Stimulated activated CD4-positive, alpha-beta T cell treated with anti-CD3 and anti-CD28 coated beads, TNF-alpha, amount 100 ng/mL, for 48 hours (primary cell): Measurements from ENCODE around the gene HIVEP2.
A peak's percentile ranks its signal among the peaks of the same experiment; 100 is the strongest.

Experiments
- DNase-seq, 3 donors: peaks; one replicate each; pipeline ENCODE4 v3.0.0-alpha.2; 2020; ENCODE audit warnings: low read depth in 3 of 3

HIVEP2 gene

DNA sequence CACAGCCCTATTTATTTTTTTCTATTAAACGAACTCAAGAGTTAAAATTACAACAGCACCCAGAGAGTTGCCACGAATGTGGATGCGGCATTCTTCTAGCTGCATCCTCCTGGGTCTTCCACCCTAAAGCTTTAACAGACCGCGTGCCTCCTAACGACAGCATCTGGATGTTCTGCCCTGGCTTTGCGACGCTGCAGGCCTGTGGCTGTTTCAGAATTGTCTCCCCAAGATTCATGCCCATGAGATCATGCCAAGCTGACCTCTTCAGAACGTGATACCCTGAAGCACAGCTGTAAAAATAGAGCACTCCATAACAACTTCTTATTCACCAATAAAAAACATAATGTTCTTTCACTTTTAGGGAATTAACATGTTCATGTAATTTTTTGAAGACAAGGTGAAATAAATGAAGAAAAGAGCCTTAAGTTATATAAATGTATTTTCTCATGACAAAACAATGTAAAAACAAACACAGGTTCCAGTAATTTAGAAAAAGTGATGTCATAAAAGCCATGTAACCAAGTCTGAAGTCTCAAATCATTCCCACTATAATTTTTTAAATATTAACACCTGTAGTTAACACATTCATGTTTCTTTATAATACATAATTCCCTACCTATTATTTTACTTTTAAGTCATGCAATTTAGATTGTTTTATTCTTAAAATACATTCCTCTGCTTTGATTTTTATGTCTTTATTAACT lies 26.5 kb downstream of the HIVEP2 start:
- DNase-seq: no peak

DNA sequence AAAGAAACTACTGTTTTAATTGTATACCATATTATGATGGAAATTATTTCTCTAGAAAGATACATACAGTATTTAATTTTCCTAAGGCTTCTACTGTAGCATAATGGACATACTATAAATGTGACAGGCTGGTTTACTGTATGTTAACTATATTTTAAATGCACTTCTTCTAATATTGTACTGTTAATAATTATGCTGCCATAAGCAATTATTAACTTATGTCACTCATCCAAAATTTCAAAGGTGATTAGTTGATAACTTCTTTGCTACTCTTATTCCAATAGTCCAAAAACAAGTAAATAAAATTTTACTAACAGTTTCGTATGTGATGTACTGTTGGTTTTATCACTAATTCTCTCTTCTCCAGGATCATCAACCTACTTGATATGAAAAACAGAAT lies 28.1 kb downstream of the HIVEP2 start:
- no peak for DNase-seq

DNA sequence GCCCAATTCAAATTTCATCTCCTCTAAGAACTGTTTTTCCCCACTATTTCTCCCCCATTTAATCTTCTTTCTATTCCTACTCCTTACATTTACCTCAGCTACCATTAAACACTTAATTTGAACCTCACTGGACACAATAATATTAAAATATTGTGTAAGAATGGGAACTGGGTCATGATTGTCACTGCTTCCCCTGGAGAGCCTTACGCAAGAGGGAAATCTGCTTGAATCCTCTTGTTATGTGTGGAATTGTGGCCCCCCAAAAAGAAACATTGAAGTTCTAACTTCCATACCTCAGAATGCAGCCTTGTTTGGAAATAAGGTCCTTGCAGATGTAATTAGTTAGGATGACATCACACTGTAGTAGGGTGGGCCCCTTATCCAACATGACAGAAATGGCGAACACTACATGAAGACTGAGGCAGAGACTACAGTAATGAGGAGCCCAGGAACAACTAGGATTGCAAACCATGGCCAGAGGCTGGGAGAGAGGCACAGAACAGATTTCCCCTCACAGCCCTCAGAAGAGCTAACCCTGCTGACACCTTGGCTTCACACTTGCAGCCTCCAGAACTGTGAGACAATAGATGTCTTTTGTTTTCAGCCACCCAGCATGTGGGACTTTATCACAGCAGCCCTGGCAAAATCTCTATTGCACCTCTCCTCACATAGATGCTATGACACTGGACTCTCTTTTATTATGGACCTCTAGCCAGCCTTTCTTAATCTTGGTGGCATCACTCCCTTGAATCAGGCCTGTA lies 29.9 kb downstream of the HIVEP2 start:
- no peak for DNase-seq

DNA sequence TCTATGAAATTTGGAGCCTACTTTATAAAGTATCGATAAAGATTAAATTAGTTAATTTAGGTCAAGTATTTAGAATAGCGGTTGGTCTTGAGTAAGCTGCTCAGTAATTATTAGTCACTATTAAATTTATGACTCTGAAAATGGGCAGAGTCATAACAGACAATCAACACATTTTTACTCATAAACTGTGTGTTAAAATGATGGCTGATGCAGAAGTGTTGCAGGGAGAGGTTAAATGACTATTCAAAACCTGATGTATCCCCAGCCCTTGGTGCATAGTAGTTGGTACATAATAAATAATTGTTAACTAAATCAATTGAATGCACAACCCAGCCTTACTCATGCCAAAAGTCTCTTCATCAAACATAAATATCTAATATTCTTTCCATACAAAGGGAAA lies 30.6 kb downstream of the HIVEP2 start:
- DNase-seq: no peak

DNA sequence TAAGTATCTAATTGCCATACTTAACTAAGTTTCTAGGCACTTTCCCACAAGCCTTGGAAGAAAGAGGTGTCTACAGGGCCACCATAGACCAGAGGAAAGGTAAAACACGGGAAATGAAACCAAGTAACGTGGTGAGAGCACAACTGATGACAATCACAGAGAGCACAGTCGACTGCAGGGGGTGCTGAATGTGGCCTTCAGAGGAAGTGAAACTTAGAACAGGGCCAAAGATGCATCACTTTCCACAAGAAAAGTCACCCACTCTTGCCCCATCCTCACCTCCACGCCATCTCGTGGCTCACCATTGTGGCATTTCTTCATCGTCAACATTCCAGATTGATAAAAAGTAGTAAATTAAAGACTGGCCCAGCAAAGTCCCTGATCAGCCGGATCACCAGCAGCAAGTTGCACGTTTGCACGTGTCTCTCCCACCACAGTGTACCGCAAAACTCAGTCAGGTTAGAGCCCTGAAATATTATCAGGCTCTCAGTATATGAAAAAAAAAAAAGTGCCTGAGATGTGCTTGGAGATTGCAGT lies 31.4 kb downstream of the HIVEP2 start:
- DNase-seq: peak; percentile 38 to 71 (median 43)

DNA sequence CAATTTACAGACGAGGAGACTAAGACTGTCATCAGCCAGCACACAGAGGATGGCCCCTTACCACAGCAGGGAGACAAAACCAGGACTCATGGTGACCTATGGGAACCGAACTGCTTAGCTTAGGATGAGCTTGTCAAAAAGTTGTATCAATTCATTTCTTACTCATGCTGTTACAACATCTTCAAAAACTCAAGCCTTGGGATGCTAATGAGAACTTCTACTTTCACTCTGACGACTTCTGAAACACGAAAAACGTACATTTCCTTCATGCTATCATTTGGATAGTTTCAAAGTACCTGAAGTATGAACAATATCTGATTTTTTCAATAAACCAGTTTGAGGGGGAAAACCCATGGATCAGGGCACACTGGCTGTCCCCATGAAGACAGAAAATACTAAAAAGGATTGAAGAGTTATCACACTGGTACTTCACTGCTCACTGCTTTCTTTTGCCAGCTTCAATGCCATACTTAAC lies 31.9 kb downstream of the HIVEP2 start:
- DNase-seq: no peak

DNA sequence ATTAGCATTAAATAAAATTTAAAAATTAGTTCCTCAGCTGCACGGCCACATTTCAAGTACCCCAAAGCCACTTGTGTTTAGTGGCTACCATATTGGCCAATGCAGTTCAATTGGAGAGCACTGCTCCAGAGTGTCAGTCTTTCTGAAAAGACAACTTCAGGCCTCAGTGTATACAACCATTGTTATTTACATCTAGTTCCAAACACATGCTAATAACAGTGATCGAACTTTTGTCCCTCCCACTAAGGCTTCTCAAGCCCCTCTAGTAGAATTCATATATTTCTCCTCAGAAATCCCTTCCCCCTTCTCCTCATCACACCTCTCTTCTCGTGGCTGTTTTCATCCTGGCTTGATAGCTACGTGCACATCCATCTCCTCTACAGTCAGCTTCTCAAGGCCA lies 32.9 kb downstream of the HIVEP2 start:
- DNase-seq: no peak

DNA sequence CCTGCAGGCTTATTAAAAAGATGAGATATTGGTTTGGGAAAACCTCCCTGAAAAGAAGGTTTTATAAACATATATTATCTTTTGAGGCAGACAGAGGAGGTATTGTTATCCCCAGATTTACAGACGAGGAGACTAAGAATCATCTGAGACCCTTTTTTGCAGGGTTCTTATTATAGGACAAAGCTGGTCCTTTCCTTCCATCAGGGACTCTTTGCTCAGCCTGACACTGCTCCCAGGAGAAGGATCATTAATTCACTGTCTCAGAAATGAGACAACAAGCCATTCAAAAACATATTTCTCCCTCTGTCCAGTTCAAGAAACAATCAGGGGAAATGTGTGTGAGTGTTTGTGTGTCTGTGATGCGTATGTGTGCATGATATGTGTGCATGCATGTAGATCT lies 33.5 kb downstream of the HIVEP2 start:
- DNase-seq: no peak

DNA sequence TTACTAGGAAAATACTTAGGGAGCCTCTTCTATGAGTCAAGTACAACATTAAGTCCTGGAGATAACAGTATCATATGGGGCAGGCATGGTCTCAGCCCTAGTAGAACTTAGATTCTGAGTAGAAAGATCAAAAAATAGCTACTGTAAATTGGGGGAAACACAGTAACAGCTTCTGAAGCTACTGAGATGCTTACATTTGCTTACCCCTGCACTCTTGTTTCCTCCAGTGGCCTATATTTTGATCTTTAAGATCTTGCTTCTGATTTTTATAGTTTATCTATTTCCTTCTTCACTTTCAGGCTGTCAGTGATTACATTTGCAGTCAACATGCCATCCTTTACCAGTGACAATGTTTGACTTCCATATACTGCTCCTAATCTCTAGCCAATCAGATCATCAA lies 35.3 kb downstream of the HIVEP2 start:
- DNase-seq: no peak

DNA sequence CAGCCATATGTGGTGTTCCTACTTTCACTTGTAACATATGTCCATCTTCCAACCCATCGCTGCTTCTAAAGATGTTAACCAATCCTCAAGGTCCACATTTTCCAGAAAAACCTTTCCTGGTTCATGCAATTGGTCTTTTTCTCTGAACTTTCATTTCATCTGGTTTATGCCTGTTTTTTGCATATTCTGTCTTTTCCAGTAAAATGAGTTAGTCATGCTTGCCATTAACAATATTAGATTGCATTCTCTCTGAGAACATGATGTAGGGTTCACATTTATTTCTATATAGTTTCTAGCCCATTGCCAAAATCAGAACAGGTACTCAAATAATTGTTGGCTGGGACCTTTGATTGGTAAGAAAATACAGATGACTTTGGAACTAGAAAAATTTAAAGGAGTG lies 36.7 kb downstream of the HIVEP2 start:
- DNase-seq: no peak

DNA sequence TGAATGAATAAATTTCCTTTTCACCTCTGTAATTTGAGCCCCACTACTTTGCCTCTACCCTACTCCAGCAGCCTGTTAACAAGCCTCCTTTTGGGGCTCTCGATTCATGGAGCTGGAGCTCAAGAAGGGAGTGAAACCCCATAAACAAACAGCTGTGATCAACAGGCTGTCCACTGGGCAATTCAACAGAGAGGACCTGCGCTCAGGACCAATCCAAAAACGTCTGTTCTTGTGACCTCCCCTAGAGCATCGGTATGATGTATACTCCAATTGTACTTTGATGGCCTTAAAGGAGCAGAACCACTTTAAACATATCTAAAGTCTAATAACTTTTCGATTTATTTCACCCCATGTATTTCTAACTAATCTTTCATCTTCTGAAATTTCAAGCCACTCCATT lies 37.4 kb downstream of the HIVEP2 start:
- DNase-seq: no peak

DNA sequence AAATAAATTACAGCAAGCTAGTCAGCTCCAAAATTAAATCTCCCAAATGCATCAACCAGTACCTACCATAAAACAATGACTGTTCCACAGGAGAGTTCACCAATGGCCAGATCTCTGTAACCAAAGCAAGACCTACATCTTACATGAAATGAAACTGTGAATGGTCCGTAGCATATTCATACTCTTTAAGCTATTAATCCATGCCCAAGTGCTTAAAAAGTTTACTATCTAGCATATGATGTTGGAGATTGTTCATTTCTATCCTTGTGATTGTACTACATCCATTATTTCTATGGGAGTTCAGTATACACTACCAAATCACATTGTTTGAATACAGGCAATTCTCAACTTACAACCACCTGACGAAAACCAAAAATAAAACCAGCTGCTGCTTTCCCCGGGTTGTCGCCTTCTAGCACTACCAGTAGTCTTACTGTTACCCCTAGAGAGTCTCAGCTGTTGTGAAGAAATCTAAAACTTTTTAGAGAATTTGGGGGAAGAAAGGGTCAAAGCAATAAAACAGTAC lies 38.0 kb downstream of the HIVEP2 start:
- DNase-seq: no peak

DNA sequence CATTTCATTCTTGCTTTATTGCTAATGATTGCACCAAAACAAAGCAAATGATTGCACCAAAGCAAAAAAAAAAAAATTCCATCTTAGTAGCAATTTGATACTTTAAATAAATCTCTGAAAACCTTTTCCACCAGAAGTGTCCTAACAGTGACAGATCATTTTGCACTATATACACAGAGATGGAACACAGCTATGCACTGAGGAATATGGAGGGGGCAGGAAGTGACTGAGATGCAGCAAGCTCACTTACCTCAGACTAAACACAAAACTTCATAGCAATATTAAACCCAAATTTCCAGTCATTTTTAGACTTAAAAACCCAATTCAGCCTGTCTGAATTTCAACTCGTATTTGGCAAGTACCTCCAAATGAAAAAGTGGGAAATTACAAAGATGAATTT lies 41.2 kb downstream of the HIVEP2 start:
- DNase-seq: no peak

DNA sequence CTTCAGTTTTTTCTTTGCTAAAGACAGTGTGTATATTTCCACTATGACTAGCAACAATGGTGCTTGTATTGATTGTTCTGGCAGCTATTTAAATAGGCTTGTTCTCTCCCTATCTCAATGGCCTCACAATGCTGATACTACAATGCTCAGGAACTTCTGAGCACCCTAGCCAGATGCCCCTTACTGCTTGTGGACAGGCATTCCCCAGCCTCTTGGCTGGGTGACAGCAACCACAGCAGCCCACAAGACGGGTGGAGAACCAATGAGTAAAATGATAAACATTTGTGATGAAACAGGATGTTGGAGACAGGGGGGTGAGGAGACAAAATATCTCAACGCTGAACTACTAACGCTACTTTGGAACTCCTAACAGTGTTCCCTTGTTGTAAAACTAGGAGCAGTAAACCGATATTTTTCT lies 42.3 kb downstream of the HIVEP2 start:
- DNase-seq: no peak

DNA sequence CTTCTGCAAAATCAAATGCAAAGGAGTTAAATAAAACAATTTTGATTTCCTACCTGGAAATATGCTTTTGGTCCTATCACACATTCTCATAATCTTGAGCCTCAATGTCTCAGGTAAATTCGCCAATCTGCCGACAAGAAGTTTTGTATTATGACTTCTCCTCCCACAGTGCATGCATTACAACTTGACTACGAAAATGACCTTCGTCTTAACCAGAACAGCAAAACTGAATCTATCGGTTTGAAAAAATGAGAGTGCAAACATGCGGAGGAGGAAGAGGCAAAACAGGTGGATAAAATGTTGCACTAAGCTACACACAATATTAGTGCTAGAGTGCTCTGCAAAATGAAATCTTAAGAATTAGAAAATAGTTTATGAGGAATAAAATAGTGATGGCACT lies 43.4 kb downstream of the HIVEP2 start:
- no peak for DNase-seq

DNA sequence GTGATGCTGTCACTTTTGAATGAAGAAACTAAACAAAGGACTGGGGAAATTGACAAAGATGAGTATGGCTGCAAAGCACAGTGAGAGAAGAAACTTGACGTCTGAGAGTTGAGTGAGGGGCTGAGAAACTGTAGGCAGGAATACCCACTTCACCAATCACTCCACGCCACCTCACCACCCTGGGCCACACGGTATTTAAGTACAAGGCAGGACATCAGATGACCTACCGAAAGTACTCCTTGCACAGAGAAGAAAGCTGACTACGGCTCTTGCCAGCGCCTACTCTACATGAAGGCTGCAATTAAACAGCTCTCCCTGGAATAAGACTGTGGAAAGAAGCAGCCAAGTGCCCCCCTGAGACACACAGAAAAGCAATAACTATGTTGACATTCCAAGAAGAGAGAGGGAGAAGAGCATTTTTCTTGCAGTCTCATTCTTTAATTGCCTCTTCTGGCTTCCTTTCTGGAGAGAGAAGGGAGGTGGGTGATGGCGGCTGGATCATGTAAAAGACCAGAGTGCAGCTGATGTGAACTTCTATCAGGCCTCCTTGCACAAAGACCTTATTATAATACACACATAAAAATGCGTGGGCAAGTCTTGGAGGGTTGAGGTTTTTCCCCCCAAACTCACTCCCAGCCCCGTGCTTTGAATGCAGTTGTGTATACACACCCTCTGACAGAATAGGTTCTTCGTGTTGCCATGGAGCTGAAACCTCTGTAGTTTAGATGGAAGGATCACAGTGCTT lies 44.6 kb downstream of the HIVEP2 start:
- no peak for DNase-seq

DNA sequence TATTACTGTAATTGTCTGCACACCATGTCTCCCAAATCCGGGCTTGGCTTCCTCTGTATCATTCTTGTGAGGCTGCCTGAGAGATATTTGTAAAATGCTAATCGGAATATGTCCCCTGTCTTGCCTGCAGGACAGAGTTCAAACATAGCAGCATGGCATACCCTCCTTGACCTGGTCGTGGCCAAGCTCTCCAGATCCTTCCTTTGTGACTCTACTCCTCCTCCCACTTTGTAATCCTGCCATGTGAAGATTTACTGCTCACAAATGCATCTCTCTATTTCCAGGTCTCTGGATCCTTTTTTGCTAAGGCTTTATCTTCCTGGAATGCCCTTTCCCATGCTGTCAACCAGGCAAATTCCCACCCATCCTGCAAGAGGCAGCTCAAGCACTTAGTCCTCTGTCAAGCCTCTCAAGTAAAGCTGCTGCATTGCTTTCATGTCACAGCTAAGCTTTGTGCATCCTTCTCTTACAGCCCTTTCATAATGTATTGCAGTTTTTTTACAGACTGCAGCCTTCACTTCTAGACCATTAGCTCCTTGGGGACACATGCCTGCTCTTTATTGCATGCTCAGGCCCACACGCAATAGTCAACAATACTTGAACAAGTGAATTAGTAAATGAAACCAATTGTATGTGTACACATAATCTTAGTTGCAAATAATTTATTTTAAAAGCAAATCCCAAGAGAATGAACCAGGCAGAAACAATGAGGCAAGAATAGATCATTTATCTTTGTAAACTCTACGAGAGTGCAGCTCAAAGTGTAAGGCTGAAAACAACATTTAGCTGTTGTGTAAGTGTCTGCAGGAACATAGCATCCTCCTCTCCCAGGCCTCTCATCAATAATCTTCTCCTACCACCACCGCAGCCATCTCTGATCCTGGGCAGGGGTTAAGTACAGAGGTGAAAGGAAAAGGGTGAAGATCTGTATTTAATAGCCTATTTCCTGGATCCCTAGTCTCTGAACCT lies 45.8 kb downstream of the HIVEP2 start:
- no peak for DNase-seq

DNA sequence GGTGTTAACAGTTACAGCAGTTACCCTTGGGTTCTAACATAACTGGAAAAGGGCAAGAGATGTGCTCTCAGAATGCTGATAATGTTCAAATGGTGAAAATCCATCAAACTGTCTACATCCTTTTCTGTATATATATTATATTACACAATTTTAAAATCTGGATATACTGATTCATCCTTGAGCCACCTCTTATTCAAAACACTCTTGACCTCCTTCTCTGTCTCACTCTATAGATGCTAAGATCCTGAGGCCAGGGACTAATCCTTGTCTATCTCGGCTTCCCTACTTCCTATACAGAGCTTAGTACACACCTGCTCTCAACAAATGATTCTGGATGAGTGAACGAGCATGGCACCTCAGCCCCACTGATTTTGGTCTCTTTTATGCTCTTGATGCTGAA lies 47.3 kb downstream of the HIVEP2 start:
- no peak for DNase-seq

DNA sequence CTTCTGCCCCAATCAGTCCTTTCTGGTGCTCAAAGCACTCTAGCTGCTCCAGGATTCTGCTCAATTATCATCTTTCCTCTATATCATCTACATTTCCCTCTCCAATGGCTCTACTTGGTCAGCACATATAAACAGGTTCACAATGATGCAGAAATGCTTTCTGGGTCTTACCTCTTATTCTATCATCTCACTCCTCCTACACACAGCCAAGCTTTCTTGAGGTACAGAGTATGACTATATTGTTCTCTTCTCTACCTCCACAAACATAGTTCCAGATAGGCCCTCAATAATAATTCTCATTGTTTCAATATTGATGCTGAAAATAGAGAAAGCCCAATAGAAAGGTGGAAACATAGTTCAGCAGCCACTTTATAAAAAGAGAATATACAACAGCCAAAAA lies 48.2 kb downstream of the HIVEP2 start:
- no peak for DNase-seq

DNA sequence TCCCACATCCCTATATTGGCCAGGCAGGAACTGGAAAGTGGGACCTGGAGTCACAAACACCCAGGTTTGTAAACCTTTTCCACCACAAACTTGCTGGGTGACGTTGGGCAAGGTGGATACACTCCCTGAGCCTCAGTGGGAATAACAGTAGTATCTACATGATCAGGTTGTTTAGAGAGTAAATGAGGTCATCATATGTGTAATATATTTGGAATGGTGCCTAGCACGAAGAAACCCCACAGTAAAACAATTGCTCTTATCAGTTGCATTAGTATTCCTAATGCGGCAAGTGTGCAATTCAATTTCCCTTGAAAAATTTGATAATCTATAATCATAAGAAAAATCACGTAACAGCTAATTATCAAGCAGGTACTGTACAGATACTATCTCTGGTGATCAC lies 51.9 kb downstream of the HIVEP2 start:
- DNase-seq: no peak
